K562 (cell line): ENCODE results near the gene FAM50A. TPM values are rescaled to one million over a fixed set of nuclear protein-coding genes. Genes with fewer than 3 reads are reported as not detected.

Experiments used
- CBFA2T3 ChIP-seq: fragments of 450-650 bp; IDR thresholded peaks from 2 replicates; pipeline ENCODE4 v1.6.1; 2017
- ELF4 ChIP-seq: fragments of 450-650 bp; formaldehyde crosslinking; IDR thresholded peaks from 2 replicates; pipeline ENCODE4 v1.4.0; 2022; ENCODE audit warnings: missing genetic modification characterization
- ERF ChIP-seq: fragments of 450-650 bp; formaldehyde crosslinking; IDR thresholded peaks from 2 replicates; pipeline ENCODE4 v1.4.0; 2020; ENCODE audit warnings: mild to moderate bottlenecking, mixed read lengths
- GATAD2B ChIP-seq: fragments of 450-650 bp; IDR thresholded peaks from 2 replicates; pipeline ENCODE4 v1.6.1; 2017; ENCODE audit warnings: mild to moderate bottlenecking, borderline replicate concordance
- PML ChIP-seq: IDR thresholded peaks from 2 replicates; pipeline ENCODE4 v1.6.1; 2012; ENCODE audit warnings: low read length, inconsistent platforms
- POLR2AphosphoS5 ChIP-seq: IDR thresholded peaks from 2 replicates; pipeline ENCODE4 v1.6.1; 2011; ENCODE audit warnings: mild to moderate bottlenecking, low read depth, low read length, moderate library complexity; ENCODE audit not compliant: control insufficient read depth, insufficient read depth
- PTTG1 ChIP-seq: fragments of 450-650 bp; IDR thresholded peaks from 2 replicates; pipeline ENCODE4 v1.6.1; 2016; ENCODE audit warnings: low read depth, mild to moderate bottlenecking, missing genetic modification characterization, missing compliant biosample characterization
- RBM39 ChIP-seq: fragments of 200-400 bp; formaldehyde crosslinking; optimal IDR thresholded peaks from 2 replicates; pipeline ENCODE3; 2018; ENCODE audit warnings: low read depth, low read length
- STAT5B ChIP-seq: fragments of 250-450 bp; sonication (Bioruptor Pico); IDR thresholded peaks from 2 replicates; pipeline ENCODE4 v1.8.0; 2021; ENCODE audit warnings: mild to moderate bottlenecking, inconsistent platforms
- SUPT5H ChIP-seq: fragments of 450-650 bp; IDR thresholded peaks from 2 replicates; pipeline ENCODE4 v1.6.1; 2016
- ZC3H4 ChIP-seq: sonication (generic); formaldehyde crosslinking; IDR thresholded peaks from 2 replicates; pipeline ENCODE4 v1.9.0; 2021; ENCODE audit warnings: missing genetic modification reagents, borderline replicate concordance
- ZKSCAN1 ChIP-seq: fragments of 150-350 bp; IDR thresholded peaks from 2 replicates; pipeline ENCODE4 v1.6.1; 2016; ENCODE audit warnings: low read depth, low read length
- ZNF79 ChIP-seq: fragments of 250-450 bp; sonication (Bioruptor Pico); IDR thresholded peaks from 2 replicates; pipeline ENCODE4 v1.4.0; 2020; ENCODE audit warnings: low read depth, mild to moderate bottlenecking, moderate library complexity
- polyA plus RNA-seq, 8 experiments: library from polyadenylated mRNA; depleted of rRNA in 4 of 8; stranded (reverse) in 5 of 8; unstranded in 3 of 8; fragments of >200 nt; fragmentation: Nextera tagmentation in 2 of 8; fragmentation: Illumina TruSeq in 1 of 8; extraction: Ambion mirVana in 2 of 8; extraction: Trizol in 1 of 8; gene quantifications; 2 replicates each; pipeline versions ENCODE4 v1.2.1 to v1.2.3, GENCODE V29; 2011 to 2014; ENCODE audit warnings: inconsistent platforms in 1 of 8, missing spikeins in 1 of 8
- total RNA-seq, 7 experiments: library from RNA; depleted of rRNA in 6 of 7; stranded (reverse); fragments of >200 nt in 6 of 7; fragmentation: Illumina TruSeq in 2 of 7; extraction: Trizol in 2 of 7; gene quantifications; 2 replicates each; pipeline versions ENCODE4 v1.2.1 to v1.2.3, GENCODE V29; 2011 to 2021; ENCODE audit warnings: low replicate concordance in 1 of 7
- TF ChIP-seq, protein P1 (sequence below): fragments of 450-650 bp; IDR thresholded peaks from 2 replicates; pipeline ENCODE4 v1.7.1; 2018; ENCODE audit warnings: mild to moderate bottlenecking, low read depth; ENCODE audit not compliant: partially characterized antibody
- TF ChIP-seq, protein P2 (sequence below): sonication (generic); formaldehyde crosslinking; IDR thresholded peaks from 2 replicates; pipeline ENCODE4 v1.9.0; 2022; ENCODE audit warnings: mild to moderate bottlenecking, missing genetic modification reagents
- TF ChIP-seq, protein P3 (sequence below): fragments of 450-650 bp; formaldehyde crosslinking; IDR thresholded peaks from 2 replicates; pipeline ENCODE4 v1.4.0; 2022; ENCODE audit warnings: missing genetic modification characterization
- TF ChIP-seq, protein P4 (sequence below), 2 experiments: IDR thresholded peaks; 2 replicates each; pipeline ENCODE4 v1.6.1; 2012; ENCODE audit warnings: improper control_type of control experiment in 2 of 2, low read depth in 2 of 2, low read length in 2 of 2, borderline replicate concordance in 1 of 2
- TF ChIP-seq, protein P5 (sequence below): fragments of 250-450 bp; sonication (Bioruptor Pico); IDR thresholded peaks from 2 replicates; pipeline ENCODE4 v1.6.1; 2021; ENCODE audit warnings: mild to moderate bottlenecking

The FAM50A gene
- total and polyA plus RNA-seq, 9 of the 15 experiments (the other 6 are each of a cell fraction or from before 2014, with no cell fraction given): 4.4 to 114 (median 67.3) TPM

DNA sequence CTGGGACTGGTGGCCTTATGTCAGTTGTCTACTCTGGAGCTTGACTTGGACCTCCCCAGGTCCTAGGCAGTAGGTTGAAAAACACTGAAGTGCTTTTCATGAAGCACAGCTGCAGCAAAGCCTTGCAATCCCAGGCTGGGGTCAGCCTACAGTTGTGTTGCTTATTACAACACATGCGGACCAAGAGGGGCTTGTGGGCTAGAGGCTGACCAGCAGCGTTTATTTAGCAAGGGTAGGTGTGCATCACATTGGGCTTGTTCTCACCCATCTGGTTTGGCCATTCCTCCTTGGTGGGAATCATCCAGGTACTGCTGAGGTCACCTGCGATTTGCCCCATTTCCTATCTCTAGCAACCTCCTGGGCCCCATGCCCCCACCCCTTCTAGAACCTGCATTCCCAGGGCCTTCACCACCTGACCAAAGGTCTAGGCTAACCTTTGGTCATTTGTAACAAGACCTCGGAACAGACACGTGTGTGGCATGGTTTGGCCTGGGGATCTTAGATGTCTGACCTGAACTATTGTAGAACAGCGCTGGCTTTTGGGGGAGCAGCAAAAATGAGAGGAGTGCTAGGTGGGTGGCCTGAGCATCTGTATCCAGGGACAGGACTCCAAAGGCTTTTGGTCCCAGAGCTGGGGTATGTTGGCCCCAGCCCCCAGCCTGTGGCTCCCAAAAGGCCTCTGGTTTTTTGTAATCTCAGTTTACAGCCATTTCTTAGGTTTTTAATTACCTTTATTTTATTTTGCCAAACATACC lies 42.7 kb upstream of the FAM50A start (continued):
- TF ChIP-seq, protein P1, sequence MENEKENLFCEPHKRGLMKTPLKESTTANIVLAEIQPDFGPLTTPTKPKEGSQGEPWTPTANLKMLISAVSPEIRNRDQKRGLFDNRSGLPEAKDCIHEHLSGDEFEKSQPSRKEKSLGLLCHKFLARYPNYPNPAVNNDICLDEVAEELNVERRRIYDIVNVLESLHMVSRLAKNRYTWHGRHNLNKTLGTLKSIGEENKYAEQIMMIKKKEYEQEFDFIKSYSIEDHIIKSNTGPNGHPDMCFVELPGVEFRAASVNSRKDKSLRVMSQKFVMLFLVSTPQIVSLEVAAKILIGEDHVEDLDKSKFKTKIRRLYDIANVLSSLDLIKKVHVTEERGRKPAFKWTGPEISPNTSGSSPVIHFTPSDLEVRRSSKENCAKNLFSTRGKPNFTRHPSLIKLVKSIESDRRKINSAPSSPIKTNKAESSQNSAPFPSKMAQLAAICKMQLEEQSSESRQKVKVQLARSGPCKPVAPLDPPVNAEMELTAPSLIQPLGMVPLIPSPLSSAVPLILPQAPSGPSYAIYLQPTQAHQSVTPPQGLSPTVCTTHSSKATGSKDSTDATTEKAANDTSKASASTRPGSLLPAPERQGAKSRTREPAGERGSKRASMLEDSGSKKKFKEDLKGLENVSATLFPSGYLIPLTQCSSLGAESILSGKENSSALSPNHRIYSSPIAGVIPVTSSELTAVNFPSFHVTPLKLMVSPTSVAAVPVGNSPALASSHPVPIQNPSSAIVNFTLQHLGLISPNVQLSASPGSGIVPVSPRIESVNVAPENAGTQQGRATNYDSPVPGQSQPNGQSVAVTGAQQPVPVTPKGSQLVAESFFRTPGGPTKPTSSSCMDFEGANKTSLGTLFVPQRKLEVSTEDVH: peak; percentile 83
- TF ChIP-seq, protein P2, sequence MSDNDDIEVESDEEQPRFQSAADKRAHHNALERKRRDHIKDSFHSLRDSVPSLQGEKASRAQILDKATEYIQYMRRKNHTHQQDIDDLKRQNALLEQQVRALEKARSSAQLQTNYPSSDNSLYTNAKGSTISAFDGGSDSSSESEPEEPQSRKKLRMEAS (CRISPR knock-in tag): peak; percentile 56
- TF ChIP-seq ZNF79 (CRISPR knock-in tag) (no peak), SUPT5H (peak; percentile 98), RBM39 (peak; percentile 92), ZC3H4 (peak; percentile 92; the same call in 1 of the 2 replicates), PTTG1 (tag) (no peak), ELF4 (CRISPR knock-in tag) (peak; percentile 62; the same call in 1 of the 2 replicates), ERF (CRISPR knock-in tag) (peak; percentile 93), POLR2AphosphoS5 (peak; percentile 93), PML (peak; percentile 87), CBFA2T3 (no peak; the same call in 1 of the 2 replicates), STAT5B (no peak), ZKSCAN1 (no peak), GATAD2B (no peak)
- TF ChIP-seq, protein P3, sequence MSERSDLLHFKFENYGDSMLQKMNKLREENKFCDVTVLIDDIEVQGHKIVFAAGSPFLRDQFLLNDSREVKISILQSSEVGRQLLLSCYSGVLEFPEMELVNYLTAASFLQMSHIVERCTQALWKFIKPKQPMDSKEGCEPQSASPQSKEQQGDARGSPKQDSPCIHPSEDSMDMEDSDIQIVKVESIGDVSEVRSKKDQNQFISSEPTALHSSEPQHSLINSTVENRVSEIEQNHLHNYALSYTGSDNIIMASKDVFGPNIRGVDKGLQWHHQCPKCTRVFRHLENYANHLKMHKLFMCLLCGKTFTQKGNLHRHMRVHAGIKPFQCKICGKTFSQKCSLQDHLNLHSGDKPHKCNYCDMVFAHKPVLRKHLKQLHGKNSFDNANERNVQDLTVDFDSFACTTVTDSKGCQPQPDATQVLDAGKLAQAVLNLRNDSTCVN (CRISPR knock-in tag): peak; percentile 95
- TF ChIP-seq, protein P4, sequence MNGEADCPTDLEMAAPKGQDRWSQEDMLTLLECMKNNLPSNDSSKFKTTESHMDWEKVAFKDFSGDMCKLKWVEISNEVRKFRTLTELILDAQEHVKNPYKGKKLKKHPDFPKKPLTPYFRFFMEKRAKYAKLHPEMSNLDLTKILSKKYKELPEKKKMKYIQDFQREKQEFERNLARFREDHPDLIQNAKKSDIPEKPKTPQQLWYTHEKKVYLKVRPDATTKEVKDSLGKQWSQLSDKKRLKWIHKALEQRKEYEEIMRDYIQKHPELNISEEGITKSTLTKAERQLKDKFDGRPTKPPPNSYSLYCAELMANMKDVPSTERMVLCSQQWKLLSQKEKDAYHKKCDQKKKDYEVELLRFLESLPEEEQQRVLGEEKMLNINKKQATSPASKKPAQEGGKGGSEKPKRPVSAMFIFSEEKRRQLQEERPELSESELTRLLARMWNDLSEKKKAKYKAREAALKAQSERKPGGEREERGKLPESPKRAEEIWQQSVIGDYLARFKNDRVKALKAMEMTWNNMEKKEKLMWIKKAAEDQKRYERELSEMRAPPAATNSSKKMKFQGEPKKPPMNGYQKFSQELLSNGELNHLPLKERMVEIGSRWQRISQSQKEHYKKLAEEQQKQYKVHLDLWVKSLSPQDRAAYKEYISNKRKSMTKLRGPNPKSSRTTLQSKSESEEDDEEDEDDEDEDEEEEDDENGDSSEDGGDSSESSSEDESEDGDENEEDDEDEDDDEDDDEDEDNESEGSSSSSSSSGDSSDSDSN (IDR thresholded peaks at IDR 0.05; ENCODE audit: borderline replicate concordance in 1 of 2, low read depth in 2 of 2, low read length in 2 of 2): no peak
- TF ChIP-seq, protein P5, sequence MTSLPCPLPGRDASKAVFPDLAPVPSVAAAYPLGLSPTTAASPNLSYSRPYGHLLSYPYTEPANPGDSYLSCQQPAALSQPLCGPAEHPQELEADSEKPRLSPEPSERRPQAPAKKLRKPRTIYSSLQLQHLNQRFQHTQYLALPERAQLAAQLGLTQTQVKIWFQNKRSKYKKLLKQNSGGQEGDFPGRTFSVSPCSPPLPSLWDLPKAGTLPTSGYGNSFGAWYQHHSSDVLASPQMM: 0 out of 2 replicates have a peak, but pooled peaks have one; percentile 20
